ENCODE measurements around the gene LTB4R. TPM values are rescaled to one million over a fixed set of nuclear protein-coding genes. Genes with fewer than 3 reads are reported as not detected.
A peak's percentile ranks its signal among the peaks of the same experiment; 100 is the strongest.

LTB4R gene
- polyA plus RNA-seq, 2 of the 4 experiments (the other 2 are of a cell fraction), result 8.3 to 10.2 TPM

- POLR2A ChIA-PET, result no interaction called here
- FAIRE-seq, result no peak
- H3K4me2 ChIP-seq, result no peak overlapping the region
- no peak overlapping the region for H3K27ac ChIP-seq
- no peak for TF ChIP-seq HOXB5 (CRISPR knock-in tag; IDR thresholded peaks at IDR 0.05)
- TF ChIP-seq ZFP36 (IDR thresholded peaks at IDR 0.05; ENCODE audit: borderline replicate concordance, partially characterized antibody), result no peak
- no peak for TF ChIP-seq MYC (IDR thresholded peaks at IDR 0.05; ENCODE audit: borderline replicate concordance, low read length)
- no peak for TF ChIP-seq MAFK (IDR thresholded peaks at IDR 0.05; ENCODE audit: partially characterized antibody)
- TF ChIP-seq GATA3 (IDR thresholded peaks at IDR 0.05; ENCODE audit: borderline replicate concordance), result no peak
- no peak for ATAC-seq
- CTCF ChIA-PET, result interaction anchor here (0.5 to 46.6 kb wide), 5 partner anchors 10 to 210 kb away, joined by 3 to 1142 read pairs (median 135); partner anchors contain the start of genes CBLN3, DHRS1, KHNYN and NOP9
- no peak overlapping the region for H3K4me3 ChIP-seq
- 88% methylated on average over 5 of the region's 5 CpGs for WGBS (ENCODE audit: missing lambda C conversion rate)
- peaks cover 11% of the 10 kb centered on the region for H3K4me1 ChIP-seq
- H3K9me3 ChIP-seq, result no peaks in the 10 kb centered on the region
- DNase-seq (ENCODE audit: low read depth in 1 of 2, low spot score in 1 of 2), result no peak
These were observed 3.3 kb downstream of the LTB4R start for GRCh38 chr14:24314377-24315193.

GRCh38 chr14:24315243-24315806, 4.0 kb downstream of the LTB4R start:
- Histone ChIP-seq H3K4me1 (peaks cover 11% of the 10 kb centered on the region), H3K4me2 (no peak overlapping the region), H3K4me3 (no peak overlapping the region), H3K9me3 (no peaks in the 10 kb centered on the region), H3K27ac (no peak overlapping the region)
- WGBS (ENCODE audit: missing lambda C conversion rate), result 89% methylated on average over 10 of the region's 10 CpGs
- ChIA-PET CTCF (interaction anchor here (1.8 to 46.6 kb wide), 4 partner anchors 7 to 115 kb away, joined by 7 to 1142 read pairs (median 130); partner anchors contain the start of genes CBLN3, CIDEB, DHRS1 and KHNYN), POLR2A (no interaction called here)
- ATAC-seq (no peak), DNase-seq (ENCODE audit: low read depth in 1 of 2, low spot score in 1 of 2) (no peak), FAIRE-seq (no peak)
- TF ChIP-seq RAD21 (conservative IDR thresholded peaks at IDR 0.05 in 1 of 2, IDR thresholded peaks at IDR 0.05 in 1 of 2) (no peak), CBX8 (IDR thresholded peaks at IDR 0.05) (no peak), ZSCAN20 (CRISPR knock-in tag; IDR thresholded peaks at IDR 0.05) (no peak), NR3C1 (IDR thresholded peaks at IDR 0.05) (no peak), JUN (IDR thresholded peaks at IDR 0.05) (peak in 1 of 2 experiments; percentile 15; a peak in 1 of 5 replicates)

GRCh38 chr14:24315807-24316596, 4.7 kb downstream of the LTB4R start:
- Histone ChIP-seq H3K27ac (no peak overlapping the region), H3K4me1 (peaks cover 11% of the 10 kb centered on the region), H3K4me2 (no peak overlapping the region), H3K4me3 (no peak overlapping the region), H3K9me3 (no peaks in the 10 kb centered on the region)
- ATAC-seq (no peak), DNase-seq (ENCODE audit: low read depth in 1 of 2, low spot score in 1 of 2) (no peak), FAIRE-seq (no peak)
- TF ChIP-seq ZC3H11A (IDR thresholded peaks at IDR 0.05) (no peak), BHLHE40 (IDR thresholded peaks at IDR 0.05; ENCODE audit: low read depth, low read length) (no peak), CBX2 (IDR thresholded peaks at IDR 0.05; ENCODE audit: borderline replicate concordance, low read depth) (no peak), RFX5 (IDR thresholded peaks at IDR 0.05) (no peak), POLR2A (IDR thresholded peaks at IDR 0.05; ENCODE audit: low read length) (no peak), GATA3 (IDR thresholded peaks at IDR 0.05; ENCODE audit: borderline replicate concordance) (no peak), KDM1A (IDR thresholded peaks at IDR 0.05; ENCODE audit: low read depth) (no peak), FOSL2 (IDR thresholded peaks at IDR 0.05) (no peak), FOSL2 (CRISPR knock-in tag; IDR thresholded peaks at IDR 0.05) (no peak)
- TF ChIP-seq, protein P1, sequence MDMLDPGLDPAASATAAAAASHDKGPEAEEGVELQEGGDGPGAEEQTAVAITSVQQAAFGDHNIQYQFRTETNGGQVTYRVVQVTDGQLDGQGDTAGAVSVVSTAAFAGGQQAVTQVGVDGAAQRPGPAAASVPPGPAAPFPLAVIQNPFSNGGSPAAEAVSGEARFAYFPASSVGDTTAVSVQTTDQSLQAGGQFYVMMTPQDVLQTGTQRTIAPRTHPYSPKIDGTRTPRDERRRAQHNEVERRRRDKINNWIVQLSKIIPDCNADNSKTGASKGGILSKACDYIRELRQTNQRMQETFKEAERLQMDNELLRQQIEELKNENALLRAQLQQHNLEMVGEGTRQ (IDR thresholded peaks at IDR 0.05), result no peak
- TF ChIP-seq, protein P2, sequence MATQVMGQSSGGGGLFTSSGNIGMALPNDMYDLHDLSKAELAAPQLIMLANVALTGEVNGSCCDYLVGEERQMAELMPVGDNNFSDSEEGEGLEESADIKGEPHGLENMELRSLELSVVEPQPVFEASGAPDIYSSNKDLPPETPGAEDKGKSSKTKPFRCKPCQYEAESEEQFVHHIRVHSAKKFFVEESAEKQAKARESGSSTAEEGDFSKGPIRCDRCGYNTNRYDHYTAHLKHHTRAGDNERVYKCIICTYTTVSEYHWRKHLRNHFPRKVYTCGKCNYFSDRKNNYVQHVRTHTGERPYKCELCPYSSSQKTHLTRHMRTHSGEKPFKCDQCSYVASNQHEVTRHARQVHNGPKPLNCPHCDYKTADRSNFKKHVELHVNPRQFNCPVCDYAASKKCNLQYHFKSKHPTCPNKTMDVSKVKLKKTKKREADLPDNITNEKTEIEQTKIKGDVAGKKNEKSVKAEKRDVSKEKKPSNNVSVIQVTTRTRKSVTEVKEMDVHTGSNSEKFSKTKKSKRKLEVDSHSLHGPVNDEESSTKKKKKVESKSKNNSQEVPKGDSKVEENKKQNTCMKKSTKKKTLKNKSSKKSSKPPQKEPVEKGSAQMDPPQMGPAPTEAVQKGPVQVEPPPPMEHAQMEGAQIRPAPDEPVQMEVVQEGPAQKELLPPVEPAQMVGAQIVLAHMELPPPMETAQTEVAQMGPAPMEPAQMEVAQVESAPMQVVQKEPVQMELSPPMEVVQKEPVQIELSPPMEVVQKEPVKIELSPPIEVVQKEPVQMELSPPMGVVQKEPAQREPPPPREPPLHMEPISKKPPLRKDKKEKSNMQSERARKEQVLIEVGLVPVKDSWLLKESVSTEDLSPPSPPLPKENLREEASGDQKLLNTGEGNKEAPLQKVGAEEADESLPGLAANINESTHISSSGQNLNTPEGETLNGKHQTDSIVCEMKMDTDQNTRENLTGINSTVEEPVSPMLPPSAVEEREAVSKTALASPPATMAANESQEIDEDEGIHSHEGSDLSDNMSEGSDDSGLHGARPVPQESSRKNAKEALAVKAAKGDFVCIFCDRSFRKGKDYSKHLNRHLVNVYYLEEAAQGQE (IDR thresholded peaks at IDR 0.05), result no peak
- ChIA-PET CTCF (interaction anchor here (0.6 to 46.6 kb wide), 7 partner anchors 8 to 114 kb away, joined by 3 to 1142 read pairs (median 5); partner anchors contain the start of genes ADCY4, CBLN3, CIDEB and DHRS1), POLR2A (no interaction called here)
- 94% methylated on average over 53 of the region's 70 CpGs for WGBS (ENCODE audit: missing lambda C conversion rate)
